Activated CD4-positive, alpha-beta T cell treated with anti-CD3 and anti-CD28 coated beads, Interleukin-2, amount 50 U/mL, for 1 hour (primary cell): ENCODE results near the gene ZBTB38.

Experiments
- DNase-seq: peaks from one replicate; pipeline ENCODE4 v3.0.0-alpha.2; 2020

ZBTB38 gene

GRCh38 chr3:141407825-141408224, 39.5 kb downstream of the ZBTB38 start:
- DNase-seq: no peak

GRCh38 chr3:141408596-141408995, 40.3 kb downstream of the ZBTB38 start:
- no peak for DNase-seq

- no peak for DNase-seq
These were observed 41.6 kb downstream of the ZBTB38 start for GRCh38 chr3:141409940-141410241.

- no peak for DNase-seq
These were observed 42.1 kb downstream of the ZBTB38 start for GRCh38 chr3:141410408-141410807.

GRCh38 chr3:141410846-141411245, 42.5 kb downstream of the ZBTB38 start:
- DNase-seq: no peak

- DNase-seq: peak; percentile 18
These were observed 43.0 kb downstream of the ZBTB38 start for GRCh38 chr3:141411251-141411771.

- DNase-seq: peak; percentile 48
These were observed 44.0 kb downstream of the ZBTB38 start for GRCh38 chr3:141412087-141412935.

GRCh38 chr3:141412936-141413354, 44.6 kb downstream of the ZBTB38 start:
- DNase-seq: no peak

GRCh38 chr3:141413391-141413790, 45.1 kb downstream of the ZBTB38 start:
- no peak for DNase-seq

GRCh38 chr3:141413801-141414689, 45.7 kb downstream of the ZBTB38 start:
- no peak for DNase-seq

GRCh38 chr3:141414800-141415462, 46.6 kb downstream of the ZBTB38 start:
- no peak for DNase-seq

GRCh38 chr3:141415953-141416352, 47.6 kb downstream of the ZBTB38 start:
- DNase-seq: no peak
